NCI-H2107 treated with DMSO at 0.1 percent for 48 hours (cell line): Measurements from ENCODE around the gene GIMAP2.
"Not testable (repeated sequence)": the region's sequence is repeated elsewhere in the genome, so short reads cannot be mapped to it uniquely, and the experiment has no call there.

Experiments
- DNase-seq: peaks from one replicate; lab custom pipeline; 2025; ENCODE audit not compliant: unreplicated experiment; lab: John Stamatoyannopoulos, UW

GIMAP2 gene

DNA sequence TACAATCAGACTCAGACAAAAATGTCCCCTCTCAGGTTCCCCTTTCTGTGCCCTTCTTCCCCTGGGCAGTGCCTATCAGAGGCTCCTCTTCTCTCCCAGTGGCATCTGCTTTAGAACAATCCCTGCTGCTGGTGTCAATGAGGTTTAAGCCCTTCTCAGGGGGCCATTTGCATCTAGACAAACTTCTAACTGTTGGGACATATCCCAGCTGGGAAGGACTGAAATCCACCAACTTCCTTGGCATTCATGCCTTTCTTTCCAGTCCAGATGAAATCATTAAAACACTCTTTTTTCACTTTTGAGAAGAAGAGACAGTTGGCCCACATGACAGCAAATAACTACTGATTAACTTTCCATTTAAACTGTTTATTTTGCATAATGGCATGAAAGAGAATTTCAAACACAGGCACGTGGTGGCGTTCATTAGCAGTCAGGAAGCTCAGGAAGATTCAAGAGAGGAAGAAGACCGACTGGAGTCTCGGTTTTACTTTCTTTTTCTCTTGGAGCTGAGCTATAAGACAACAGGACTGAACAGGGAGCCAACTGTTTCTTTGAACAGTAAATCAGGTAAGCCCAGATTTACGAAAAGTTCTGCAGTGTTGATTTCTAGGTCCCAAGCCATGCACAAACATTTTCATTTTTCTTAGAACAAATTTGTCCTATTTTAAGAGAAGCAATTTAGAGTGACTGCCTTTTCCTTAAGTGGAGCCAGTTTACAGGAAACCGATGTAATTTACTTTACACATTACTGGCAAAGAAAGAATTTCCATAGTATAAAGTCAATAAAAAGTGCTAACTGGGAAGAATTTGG lies at the start of gene GIMAP2:
Gene GIMAP2, plus strand, starts transcription at position 488 of the 811 bp plus-strand sequence. CDS start 1,354 bp downstream, outside the sequence.
- DNase-seq: no peak

DNA sequence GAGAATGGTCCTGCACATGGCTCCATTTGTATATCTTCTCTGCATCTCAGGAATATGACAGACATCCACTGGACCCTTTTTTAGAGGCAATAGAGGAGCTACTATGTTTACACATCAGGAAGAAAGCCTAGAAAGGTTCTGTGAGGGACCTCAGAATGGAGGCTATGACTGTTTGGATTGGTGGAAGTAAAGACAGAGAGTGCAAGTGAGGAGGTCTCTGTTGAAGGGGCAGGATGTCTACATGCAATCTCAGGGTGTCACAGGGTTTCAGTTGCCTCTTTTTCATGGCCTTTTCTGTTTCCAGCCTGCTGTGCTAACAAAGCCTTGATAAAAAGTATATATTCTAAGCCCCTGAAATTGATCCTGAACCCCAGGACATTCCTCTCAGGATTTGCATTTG lies 43.7 kb upstream of the GIMAP2 start:
- no peak for DNase-seq

DNA sequence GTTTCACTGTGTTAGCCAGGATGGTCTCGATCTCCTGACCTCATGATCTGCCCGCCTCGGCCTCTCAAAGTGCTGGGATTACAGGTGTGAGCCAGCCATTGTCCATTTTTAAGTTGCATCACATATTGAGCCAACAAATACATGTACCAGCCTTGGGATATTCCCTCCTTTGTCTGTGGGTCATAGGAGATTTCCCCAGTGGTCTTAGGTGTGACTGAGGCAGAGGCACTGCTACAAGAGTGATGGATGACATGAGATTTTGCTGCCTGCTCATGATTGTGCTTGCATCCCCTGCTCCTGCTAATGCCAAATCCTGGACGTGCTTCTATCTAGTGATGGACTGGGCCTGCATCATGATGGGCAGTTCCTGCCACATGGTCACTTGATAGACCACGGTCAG lies 42.6 kb upstream of the GIMAP2 start:
- DNase-seq: no peak

- no peak for DNase-seq
Measured at GRCh38 chr7:150645259-150646020, 40.1 kb upstream of the GIMAP2 start.

GRCh38 chr7:150648353-150649079 lies 37.0 kb upstream of the GIMAP2 start:
- DNase-seq: no peak

DNA sequence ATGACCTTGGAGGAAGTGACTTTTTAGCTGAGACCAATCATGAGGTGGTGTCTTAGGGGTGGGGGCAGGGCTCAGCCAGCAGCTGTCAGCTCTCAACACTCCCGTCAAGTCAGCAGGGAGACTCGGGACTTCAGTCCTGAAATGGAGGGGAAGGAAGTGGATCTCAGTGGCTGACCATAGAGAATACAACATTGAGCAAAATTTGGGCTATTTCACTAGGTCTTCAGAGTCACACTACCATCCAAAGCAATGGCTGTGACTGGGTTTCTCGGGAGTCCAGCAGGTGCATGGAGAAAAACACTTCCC lies 36.5 kb upstream of the GIMAP2 start:
- DNase-seq: no peak

GRCh38 chr7:150654692-150655091 lies 30.8 kb upstream of the GIMAP2 start:
- no peak for DNase-seq

GRCh38 chr7:150656047-150656446 lies 29.5 kb upstream of the GIMAP2 start:
- DNase-seq: no peak

- DNase-seq: no peak
Measured at GRCh38 chr7:150657526-150657925, 28.0 kb upstream of the GIMAP2 start.

DNA sequence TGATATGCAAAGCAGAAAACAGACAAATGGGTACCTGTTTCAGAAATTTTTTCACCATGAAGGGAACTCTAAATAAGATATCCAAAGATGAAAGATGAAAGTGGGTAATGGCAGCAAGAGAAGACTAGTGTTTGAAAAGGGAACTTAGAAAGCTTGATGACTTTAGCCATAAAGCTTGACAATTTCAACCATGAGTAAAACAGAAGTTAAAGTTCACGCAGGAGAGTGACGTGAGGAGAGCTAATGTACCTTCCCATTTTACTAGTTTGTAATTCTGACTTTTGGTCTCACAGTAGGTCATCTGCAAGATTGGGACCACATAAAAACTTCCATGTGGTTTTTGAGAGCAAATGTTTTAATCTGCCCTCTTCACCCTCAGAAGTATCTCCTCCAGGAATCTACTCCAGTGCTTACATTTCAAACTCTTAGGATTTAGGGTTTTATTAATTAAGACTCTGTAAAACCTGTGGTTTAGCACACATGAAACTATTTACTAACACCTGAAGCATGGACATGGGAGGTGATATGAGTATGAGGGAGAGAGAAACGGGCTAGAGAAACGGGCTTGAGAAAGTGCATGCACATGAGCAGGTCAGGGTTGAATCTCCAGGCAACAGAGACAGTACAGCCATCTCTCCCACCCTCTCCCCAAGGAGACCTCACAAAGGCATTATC lies 24.4 kb upstream of the GIMAP2 start:
- DNase-seq: no peak

GRCh38 chr7:150662821-150663220 lies 22.7 kb upstream of the GIMAP2 start:
- not testable (repeated sequence) for DNase-seq

DNA sequence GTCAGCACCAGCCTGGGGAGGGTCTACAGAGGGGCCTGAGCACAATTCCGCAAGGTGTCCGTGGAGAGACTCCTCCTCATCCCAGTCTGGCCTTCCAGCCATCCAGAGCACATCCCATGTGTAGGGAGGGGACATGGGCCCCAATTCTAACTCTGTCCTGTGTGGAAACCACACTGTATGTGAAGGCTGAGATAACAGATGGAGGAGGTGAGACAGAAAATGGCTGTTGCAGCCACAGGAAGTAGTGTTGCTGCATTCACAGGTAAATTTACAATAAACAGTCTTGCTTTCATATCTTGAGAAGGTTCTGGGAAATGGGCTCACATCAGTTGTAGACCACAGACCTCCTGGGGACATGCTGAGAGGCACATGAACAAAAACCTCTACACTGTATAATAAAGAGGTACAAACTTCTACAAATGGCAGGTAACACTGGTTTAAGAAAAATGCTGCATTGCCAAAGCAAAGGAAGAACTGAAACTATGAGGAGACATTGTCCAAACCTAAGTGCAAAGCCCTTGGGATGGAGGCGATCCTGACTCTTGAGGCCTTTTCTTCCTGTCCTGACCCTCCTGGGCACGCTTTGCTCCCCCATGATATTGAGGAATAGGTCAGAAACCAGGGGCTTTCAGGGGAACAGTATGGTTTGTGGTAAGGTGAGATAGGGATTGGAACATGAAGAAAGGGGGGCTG lies 21.6 kb upstream of the GIMAP2 start:
- no peak for DNase-seq

GRCh38 chr7:150665089-150665748 lies 20.3 kb upstream of the GIMAP2 start:
- DNase-seq: no peak

DNA sequence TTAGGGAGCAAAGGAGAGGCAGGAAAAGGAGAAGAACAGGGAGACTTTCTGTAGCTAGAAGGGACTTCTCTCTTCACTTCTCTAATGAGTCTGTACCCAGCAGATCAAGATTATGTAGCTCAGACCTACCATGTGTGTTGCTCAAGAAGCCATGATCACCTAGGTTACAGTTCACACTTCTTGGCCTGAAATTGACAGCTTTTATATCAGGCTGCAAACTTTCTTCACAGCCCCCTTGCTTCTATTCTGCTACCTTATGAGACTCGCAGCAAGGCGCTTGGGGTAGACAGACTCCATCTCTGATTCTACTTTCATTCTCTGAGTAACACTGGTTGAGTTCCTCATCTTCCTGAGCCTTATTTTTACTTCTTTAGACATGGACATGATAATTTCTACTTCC lies 19.6 kb upstream of the GIMAP2 start:
- no peak for DNase-seq

- no peak for DNase-seq
Measured at GRCh38 chr7:150666412-150666811, 19.1 kb upstream of the GIMAP2 start.

DNA sequence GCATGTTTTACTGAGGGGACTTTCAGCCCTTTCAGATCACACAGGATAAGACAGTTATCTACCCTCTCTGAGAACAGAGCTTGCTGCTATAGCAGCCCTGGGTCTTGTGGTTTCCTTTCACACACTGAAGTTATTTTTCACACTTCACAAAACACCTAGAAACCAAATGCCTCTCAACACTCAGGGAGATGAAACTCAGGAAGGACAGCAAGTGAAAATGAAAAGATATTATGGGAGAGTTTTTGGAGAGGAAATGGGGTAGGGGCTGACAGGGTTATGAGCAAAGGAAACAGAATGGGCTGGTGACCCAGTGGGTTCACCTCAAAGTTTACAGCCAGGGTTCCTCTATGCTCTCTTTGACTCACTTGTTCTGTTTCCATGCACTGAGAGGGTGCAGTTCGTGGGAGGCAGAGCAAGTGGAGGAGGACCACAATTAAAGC lies 17.0 kb upstream of the GIMAP2 start:
- no peak for DNase-seq

DNA sequence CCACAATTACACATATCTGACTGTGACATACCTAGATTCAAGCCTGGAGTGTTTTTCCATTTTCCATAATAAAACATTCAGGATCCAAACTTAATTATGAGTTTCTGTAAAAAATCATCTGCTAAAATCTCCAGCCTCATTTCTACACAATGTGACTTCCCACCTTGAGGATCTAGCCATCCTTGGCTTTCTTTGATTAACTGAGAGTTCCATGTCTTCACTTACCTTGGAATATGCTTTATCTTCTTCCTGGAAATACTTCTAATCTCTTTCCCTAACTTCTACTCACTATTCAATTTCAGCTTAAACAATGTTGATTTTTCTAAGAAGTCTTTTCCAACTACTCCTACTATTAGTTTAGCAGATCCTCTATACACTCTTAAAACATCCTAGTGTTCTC lies 16.5 kb upstream of the GIMAP2 start:
- no peak for DNase-seq

- not testable (repeated sequence) for DNase-seq
Measured at GRCh38 chr7:150671798-150672585, 13.5 kb upstream of the GIMAP2 start.

DNA sequence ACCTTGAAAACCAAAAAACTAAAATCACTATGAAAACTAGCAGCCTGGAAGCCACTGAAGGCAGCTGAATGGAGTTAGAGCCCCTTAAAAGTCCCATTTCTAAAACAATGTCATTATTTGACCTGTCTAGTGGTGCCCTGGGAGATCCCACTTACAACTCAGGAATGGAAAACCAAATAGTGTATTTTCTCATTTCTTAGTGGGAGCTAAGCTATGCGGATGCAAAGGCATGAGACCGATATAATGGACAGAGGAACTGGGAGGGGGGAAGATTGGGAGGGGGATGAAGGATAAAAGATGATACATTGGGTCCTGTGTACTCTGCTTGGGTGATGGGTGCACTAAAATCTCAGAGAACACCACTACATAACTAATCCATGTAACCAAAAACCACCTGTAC lies 9.8 kb upstream of the GIMAP2 start:
- DNase-seq: no peak
